Measurements from ENCODE around the gene ABCA7. TPM values are rescaled to one million over a fixed set of nuclear protein-coding genes. Genes with fewer than 3 reads are reported as not detected.
A peak's percentile ranks its signal among the peaks of the same experiment; 100 is the strongest.

Gene ABCA7
- total RNA-seq, 1 donor from 2014 or later, result 16.3 TPM

DNA sequence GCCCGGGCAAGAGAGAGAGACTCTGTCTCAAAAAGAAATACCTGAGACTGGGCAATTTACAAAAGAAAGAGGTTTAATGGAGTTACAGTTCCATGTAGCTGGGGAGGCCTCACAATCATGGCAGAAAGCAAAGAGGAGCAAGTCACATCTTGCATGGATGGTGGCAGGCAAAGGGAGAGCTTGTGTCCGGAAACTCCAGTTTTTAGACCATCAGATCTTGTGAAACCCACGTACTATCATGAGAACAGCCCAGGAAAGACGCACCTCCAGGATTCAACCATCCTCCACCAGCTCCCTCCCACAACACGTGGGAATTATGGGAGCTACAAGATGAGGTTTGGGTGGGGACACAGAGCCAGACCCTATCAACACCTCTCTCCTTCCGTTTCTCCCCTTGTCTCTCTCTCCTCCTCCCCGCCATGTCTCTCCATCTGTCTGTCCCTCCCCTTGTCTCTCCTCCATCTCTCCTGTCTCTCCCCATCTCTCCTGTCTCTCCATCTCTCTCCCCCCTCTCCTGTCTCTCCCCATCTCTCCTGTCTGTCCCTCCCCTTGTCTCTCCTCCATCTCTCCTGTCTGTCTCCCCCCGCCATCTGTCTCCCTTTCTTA is 45.2 kb downstream of the ABCA7 start:
- H3K4me3 Mint-ChIP-seq, result peak overlapping the region; percentile 26
- H3K4me1 Mint-ChIP-seq, result peaks cover 3% of the 10 kb centered on the region
- H3K27ac Mint-ChIP-seq (ENCODE audit: unreplicated experiment), result peak overlapping the region; percentile 57
- H3K36me3 Mint-ChIP-seq (ENCODE audit: low read depth), result peaks cover 3% of the 10 kb centered on the region
- peaks cover 9% of the 10 kb centered on the region for H3K27me3 Mint-ChIP-seq (ENCODE audit: low read depth)
- H3K9me3 Mint-ChIP-seq, result no peaks in the 10 kb centered on the region
- TF ChIP-seq, protein P1, sequence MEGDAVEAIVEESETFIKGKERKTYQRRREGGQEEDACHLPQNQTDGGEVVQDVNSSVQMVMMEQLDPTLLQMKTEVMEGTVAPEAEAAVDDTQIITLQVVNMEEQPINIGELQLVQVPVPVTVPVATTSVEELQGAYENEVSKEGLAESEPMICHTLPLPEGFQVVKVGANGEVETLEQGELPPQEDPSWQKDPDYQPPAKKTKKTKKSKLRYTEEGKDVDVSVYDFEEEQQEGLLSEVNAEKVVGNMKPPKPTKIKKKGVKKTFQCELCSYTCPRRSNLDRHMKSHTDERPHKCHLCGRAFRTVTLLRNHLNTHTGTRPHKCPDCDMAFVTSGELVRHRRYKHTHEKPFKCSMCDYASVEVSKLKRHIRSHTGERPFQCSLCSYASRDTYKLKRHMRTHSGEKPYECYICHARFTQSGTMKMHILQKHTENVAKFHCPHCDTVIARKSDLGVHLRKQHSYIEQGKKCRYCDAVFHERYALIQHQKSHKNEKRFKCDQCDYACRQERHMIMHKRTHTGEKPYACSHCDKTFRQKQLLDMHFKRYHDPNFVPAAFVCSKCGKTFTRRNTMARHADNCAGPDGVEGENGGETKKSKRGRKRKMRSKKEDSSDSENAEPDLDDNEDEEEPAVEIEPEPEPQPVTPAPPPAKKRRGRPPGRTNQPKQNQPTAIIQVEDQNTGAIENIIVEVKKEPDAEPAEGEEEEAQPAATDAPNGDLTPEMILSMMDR (conservative IDR thresholded peaks at IDR 0.05), result no peak
- DNase-seq (ENCODE audit: low read depth, low spot score), result no peak

DNA sequence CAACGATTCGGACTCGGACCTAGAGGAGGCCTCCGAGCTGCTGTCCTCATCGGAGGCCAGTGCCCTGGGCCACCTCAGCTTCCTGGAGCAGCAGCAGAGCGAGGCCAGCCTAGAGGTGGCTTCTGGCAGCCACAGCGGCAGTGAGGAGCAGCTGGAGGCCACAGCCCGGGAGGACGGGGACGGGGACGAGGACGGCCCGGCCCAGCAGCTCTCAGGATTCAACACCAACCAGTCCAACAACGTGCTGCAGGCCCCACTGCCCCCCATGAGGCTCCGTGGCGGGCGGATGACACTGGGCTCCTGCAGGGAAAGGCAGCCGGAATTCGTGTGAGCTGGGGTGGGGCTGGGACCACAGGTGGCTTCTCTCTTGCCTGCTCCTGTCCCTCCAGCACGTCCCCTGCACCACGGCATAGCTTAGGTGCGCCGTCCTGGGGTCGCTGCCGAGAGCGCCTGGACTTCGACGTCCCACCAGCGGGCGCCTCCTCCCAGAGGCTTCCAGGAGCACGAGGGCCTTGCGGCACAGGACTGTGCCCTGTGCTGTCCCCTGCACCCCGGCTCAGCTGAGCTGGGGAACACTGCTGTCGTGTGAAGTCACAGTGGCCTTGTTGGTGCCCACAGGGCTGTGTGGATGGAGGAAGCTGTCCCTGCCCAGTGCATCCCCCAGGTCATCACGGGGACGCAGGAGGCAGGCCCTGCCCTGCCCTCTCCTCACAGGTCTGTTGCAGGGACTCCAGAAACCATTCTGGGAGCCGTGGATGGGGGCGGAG is 46.0 kb downstream of the ABCA7 start:
- TF ChIP-seq, protein P1 (conservative IDR thresholded peaks at IDR 0.05), result no peak
- Mint-ChIP-seq H3K4me3 (peak overlapping the region; percentile 26), H3K36me3 (ENCODE audit: low read depth) (peaks cover 3% of the 10 kb centered on the region), H3K4me1 (peaks cover 3% of the 10 kb centered on the region), H3K27ac (ENCODE audit: unreplicated experiment) (no peak overlapping the region), H3K9me3 (no peaks in the 10 kb centered on the region), H3K27me3 (ENCODE audit: low read depth) (peaks cover 9% of the 10 kb centered on the region)
- no peak for DNase-seq (ENCODE audit: low read depth, low spot score)

DNA sequence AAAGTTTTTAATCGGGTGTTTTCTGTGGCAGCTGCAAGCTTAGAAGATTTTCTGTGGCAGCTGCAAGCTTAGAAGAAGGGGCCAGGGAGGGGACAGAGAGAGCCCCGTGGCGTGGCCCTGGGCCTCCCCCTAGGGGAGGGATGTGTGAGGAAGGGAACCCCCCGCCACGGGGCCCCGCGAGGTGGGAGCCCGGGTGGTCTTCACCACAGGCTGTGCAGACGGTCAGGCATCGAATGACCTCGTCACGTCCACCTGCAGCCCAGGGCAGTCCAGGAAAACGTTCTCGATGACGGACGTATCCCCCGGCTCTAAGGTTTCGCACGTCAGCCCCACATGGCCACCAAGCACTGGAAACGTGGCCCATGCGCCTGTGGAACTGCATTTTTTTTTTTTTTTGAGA is 46.7 kb downstream of the ABCA7 start:
- Mint-ChIP-seq H3K36me3 (ENCODE audit: low read depth) (peaks cover 3% of the 10 kb centered on the region), H3K27ac (ENCODE audit: unreplicated experiment) (no peak overlapping the region), H3K4me3 (no peak overlapping the region), H3K9me3 (no peaks in the 10 kb centered on the region), H3K4me1 (peaks cover 3% of the 10 kb centered on the region), H3K27me3 (ENCODE audit: low read depth) (peaks cover 9% of the 10 kb centered on the region)
- DNase-seq (ENCODE audit: low read depth, low spot score), result no peak
- TF ChIP-seq, protein P1 (conservative IDR thresholded peaks at IDR 0.05), result no peak

DNA sequence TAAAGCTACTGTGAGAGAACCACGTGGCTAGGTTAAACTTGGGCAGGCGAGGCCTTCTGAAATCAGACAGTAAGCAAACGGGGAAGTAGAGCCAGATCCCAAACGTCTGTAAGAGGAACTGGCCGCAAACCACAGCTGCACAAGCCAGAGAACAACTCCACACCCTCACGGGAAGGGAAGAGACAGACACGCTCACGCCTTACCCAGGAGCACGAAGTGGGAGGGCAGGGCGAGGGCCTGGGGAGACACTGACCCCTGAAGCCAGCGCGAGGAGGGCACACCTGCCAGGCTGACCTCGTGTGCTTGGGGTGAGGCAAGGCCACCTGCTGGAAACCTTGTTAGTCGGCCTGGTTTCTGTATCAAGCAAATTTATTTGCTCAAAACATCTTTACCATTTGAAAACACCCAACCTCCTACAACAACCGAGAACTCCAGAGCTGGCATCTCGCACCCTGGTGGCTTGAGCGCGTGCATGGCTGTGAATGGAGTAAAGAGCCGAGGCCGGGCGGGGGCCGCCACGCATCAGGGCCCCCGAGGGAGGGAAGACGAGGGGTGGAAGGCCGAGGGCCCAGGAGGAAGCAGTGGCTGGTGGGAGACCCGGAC is 48.0 kb downstream of the ABCA7 start:
- H3K4me3 Mint-ChIP-seq, result peak overlapping the region; percentile 28
- no peaks in the 10 kb centered on the region for H3K4me1 Mint-ChIP-seq
- DNase-seq (ENCODE audit: low read depth, low spot score), result no peak
- H3K9me3 Mint-ChIP-seq, result no peaks in the 10 kb centered on the region
- H3K27ac Mint-ChIP-seq (ENCODE audit: unreplicated experiment), result no peak overlapping the region
- TF ChIP-seq, protein P1 (conservative IDR thresholded peaks at IDR 0.05), result no peak
- peaks cover 7% of the 10 kb centered on the region for H3K27me3 Mint-ChIP-seq (ENCODE audit: low read depth)
- H3K36me3 Mint-ChIP-seq (ENCODE audit: low read depth), result peaks cover 3% of the 10 kb centered on the region

DNA sequence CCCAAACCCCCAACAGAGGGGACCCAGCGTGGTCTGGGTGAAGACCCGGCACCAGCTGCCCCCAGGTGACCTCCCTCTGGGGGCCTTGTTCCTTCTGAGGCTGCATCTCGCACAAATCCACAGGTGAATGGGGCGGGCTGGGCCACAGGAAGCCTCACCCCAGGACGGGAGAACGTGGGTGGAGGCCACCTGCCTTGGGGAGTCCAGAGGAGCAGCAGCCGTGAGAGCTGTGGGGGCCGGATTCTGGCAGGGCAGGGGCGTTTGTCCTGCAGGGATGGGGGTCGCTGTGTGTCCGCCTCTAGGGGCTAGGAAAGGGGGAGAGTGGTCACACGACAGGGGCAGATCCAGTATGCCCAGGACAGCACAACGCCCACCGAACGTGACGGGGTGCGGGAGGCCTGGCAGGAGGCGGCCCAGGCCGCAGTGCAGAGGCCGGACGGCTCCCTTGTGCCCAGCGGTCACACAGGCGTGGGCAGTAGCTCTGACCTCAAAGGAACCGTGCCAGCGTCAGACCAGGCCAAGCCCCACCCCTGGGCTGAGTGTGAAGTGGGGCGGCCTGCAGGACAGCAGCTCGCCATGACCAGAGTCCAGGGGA is 48.6 kb downstream of the ABCA7 start:
- Mint-ChIP-seq H3K36me3 (ENCODE audit: low read depth) (peaks cover 3% of the 10 kb centered on the region), H3K4me3 (no peak overlapping the region), H3K4me1 (peaks cover 3% of the 10 kb centered on the region), H3K27me3 (ENCODE audit: low read depth) (peaks cover 5% of the 10 kb centered on the region), H3K27ac (ENCODE audit: unreplicated experiment) (no peak overlapping the region), H3K9me3 (no peaks in the 10 kb centered on the region)
- DNase-seq (ENCODE audit: low read depth, low spot score), result no peak
- TF ChIP-seq, protein P1 (conservative IDR thresholded peaks at IDR 0.05), result no peak

Data from neural crest cell (in vitro differentiated cells).